Activated CD4-positive, alpha-beta T cell treated with anti-CD3 and anti-CD28 coated beads, Interleukin-2, amount 50 U/mL, for 24 hours (primary cell): ENCODE measurements around the gene UGT2A2.
"Not testable (repeated sequence)": the region's sequence is repeated elsewhere in the genome, so short reads cannot be mapped to it uniquely, and the experiment has no call there.

Experiments
- DNase-seq, 2 donors: peaks; one replicate each; pipeline ENCODE4 v3.0.0-alpha.2; 2020; ENCODE audit warnings: low read depth in 1 of 2, low spot score in 1 of 2

Gene UGT2A2

GRCh38 chr4:69639542-69639941 lies at the start of gene UGT2A2:
UGT2A2 (minus strand) TSS chr4:69639642; CDS start chr4:69639640, 2 bp downstream.
- no peak for DNase-seq

GRCh38 chr4:69684804-69685203 lies 45.4 kb upstream of the UGT2A2 start:
- no peak for DNase-seq

- DNase-seq, result no peak
Observed at GRCh38 chr4:69668680-69669079, 29.2 kb upstream of the UGT2A2 start.

GRCh38 chr4:69664009-69664408 lies 24.6 kb upstream of the UGT2A2 start:
- not testable (repeated sequence) for DNase-seq

GRCh38 chr4:69661130-69661803 lies 21.8 kb upstream of the UGT2A2 start:
- not testable (repeated sequence) for DNase-seq

- DNase-seq, result no peak
Observed at GRCh38 chr4:69658133-69658532, 18.7 kb upstream of the UGT2A2 start.

GRCh38 chr4:69656653-69657158 lies 17.3 kb upstream of the UGT2A2 start:
- no peak for DNase-seq

- DNase-seq, result no peak
Observed at GRCh38 chr4:69653147-69653546, 13.7 kb upstream of the UGT2A2 start, which contains the start of gene UGT2A1. UGT2A1 (minus strand) TSS chr4:69653247; CDS start chr4:69647644, 5,603 bp downstream.

- DNase-seq, result no peak
Observed at GRCh38 chr4:69650872-69651271, 11.4 kb upstream of the UGT2A2 start.

GRCh38 chr4:69649629-69650028 lies 10.2 kb upstream of the UGT2A2 start:
- no peak for DNase-seq

GRCh38 chr4:69649207-69649606 lies 9.8 kb upstream of the UGT2A2 start:
- no peak for DNase-seq

- DNase-seq, result no peak
Observed at GRCh38 chr4:69642961-69643360, 3.5 kb upstream of the UGT2A2 start.

- no peak for DNase-seq
Observed at GRCh38 chr4:69640289-69640688, 847 bp upstream of the UGT2A2 start.

- DNase-seq, result no peak
Observed at GRCh38 chr4:69617083-69617694, 22.3 kb downstream of the UGT2A2 start.

GRCh38 chr4:69610484-69610883 lies 29.0 kb downstream of the UGT2A2 start:
- no peak for DNase-seq

GRCh38 chr4:69601065-69601464 lies 38.4 kb downstream of the UGT2A2 start:
- no peak for DNase-seq

- no peak for DNase-seq
Observed at GRCh38 chr4:69600013-69600412, 39.4 kb downstream of the UGT2A2 start.

GRCh38 chr4:69594382-69594781 lies 45.1 kb downstream of the UGT2A2 start:
- DNase-seq, result no peak

- DNase-seq, result no peak
Observed at GRCh38 chr4:69591364-69591763, 48.1 kb downstream of the UGT2A2 start.

GRCh38 chr4:69589884-69590283 lies 49.6 kb downstream of the UGT2A2 start:
- no peak for DNase-seq

GRCh38 chr4:69584135-69584534 lies 55.3 kb downstream of the UGT2A2 start:
- DNase-seq, result no peak

- DNase-seq, result no peak
Observed at GRCh38 chr4:69583543-69583942, 55.9 kb downstream of the UGT2A2 start.

- no peak for DNase-seq
Observed at GRCh38 chr4:69577245-69577644, 62.2 kb downstream of the UGT2A2 start.
